Endothelial cell of umbilical vein (primary cell): ENCODE measurements around the gene PARP12.

ENCODE experiments used
- EZH2 ChIP-seq: IDR thresholded peaks from 2 replicates; pipeline ENCODE4 v1.6.1; 2012; ENCODE audit warnings: borderline replicate concordance, low read depth, mild to moderate bottlenecking, moderate library complexity, low read length, inconsistent platforms; ENCODE audit not compliant: severe bottlenecking
- FOS ChIP-seq: IDR thresholded peaks from 2 replicates; pipeline ENCODE4 v1.6.1; 2011; ENCODE audit warnings: mild to moderate bottlenecking, low read length, moderate library complexity, borderline replicate concordance; ENCODE audit not compliant: insufficient read depth
- JUN ChIP-seq: IDR thresholded peaks from 2 replicates; pipeline ENCODE4 v1.6.1; 2011; ENCODE audit warnings: borderline replicate concordance, low read depth; ENCODE audit not compliant: insufficient read length, insufficient read depth
- POLR2A ChIP-seq: IDR thresholded peaks from 2 replicates; pipeline ENCODE4 v1.6.1; 2012; ENCODE audit warnings: low read depth, mild to moderate bottlenecking, control low read depth, low read length
- POLR2AphosphoS5 ChIP-seq: IDR thresholded peaks from 2 replicates; pipeline ENCODE4 v1.6.1; 2012; ENCODE audit warnings: low read depth, mild to moderate bottlenecking, control low read depth, low read length, moderate library complexity; ENCODE audit not compliant: insufficient read depth
- TF ChIP-seq, protein P1 (sequence below), 2 donors: IDR thresholded peaks; 1 replicate in 1 of 2; 2 replicates in 1 of 2; pipeline ENCODE4 v1.5.1; 2011; ENCODE audit warnings: low read length in 2 of 2, mild to moderate bottlenecking in 2 of 2, moderate library complexity in 2 of 2, control low read depth in 1 of 2, inconsistent platforms in 1 of 2, low read depth in 1 of 2; ENCODE audit not compliant: insufficient read depth in 1 of 2; ENCODE audit errors: extremely low read depth in 1 of 2
- TF ChIP-seq, protein P2 (sequence below): IDR thresholded peaks from 2 replicates; pipeline ENCODE4 v1.6.1; 2011; ENCODE audit not compliant: insufficient read depth, insufficient read length

DNA sequence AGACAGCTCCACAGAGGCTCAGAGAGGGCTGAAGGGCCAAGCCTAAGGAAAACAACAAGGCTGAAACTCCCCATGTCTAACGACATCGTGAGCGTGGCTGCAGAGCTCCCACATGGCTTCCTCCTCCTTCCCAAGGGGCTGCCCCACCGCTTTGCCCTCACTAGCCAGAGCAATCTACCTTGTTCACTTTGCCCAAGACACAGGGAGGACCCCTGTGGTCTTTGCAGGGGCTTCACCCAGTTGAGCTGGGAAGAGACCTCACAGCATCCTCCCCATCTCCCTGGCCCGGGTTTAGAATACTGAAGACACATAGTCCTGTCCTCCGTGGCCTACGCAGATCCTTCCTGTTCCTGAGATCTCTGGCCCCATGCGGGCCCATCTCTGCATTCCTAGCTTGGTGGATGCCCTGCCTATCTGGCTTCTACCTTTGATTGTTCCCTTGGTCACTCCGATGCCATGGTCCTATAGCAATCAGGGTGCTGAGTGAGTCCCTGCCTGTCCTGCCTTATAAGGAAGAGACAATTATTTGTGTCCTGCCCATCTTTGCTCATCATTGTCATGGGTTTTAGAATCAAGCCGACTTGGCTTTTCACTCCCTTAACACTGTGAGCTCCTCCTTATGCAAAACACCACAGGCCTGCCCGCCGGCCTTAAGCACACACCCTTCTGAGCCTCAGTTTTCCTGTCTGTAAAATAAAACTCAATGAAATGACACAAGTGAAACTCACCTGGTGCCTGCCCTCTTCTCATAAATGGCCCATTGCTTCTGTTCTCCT is 73.2 kb downstream of the PARP12 start:
- TF ChIP-seq, protein P1, sequence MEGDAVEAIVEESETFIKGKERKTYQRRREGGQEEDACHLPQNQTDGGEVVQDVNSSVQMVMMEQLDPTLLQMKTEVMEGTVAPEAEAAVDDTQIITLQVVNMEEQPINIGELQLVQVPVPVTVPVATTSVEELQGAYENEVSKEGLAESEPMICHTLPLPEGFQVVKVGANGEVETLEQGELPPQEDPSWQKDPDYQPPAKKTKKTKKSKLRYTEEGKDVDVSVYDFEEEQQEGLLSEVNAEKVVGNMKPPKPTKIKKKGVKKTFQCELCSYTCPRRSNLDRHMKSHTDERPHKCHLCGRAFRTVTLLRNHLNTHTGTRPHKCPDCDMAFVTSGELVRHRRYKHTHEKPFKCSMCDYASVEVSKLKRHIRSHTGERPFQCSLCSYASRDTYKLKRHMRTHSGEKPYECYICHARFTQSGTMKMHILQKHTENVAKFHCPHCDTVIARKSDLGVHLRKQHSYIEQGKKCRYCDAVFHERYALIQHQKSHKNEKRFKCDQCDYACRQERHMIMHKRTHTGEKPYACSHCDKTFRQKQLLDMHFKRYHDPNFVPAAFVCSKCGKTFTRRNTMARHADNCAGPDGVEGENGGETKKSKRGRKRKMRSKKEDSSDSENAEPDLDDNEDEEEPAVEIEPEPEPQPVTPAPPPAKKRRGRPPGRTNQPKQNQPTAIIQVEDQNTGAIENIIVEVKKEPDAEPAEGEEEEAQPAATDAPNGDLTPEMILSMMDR (IDR thresholded peaks at IDR 0.05; ENCODE audit: extremely low read depth in 1 of 2, insufficient read depth in 1 of 2, low read depth in 1 of 2, low read length in 2 of 2) = no peak
- no peak for TF ChIP-seq POLR2AphosphoS5
- no peak for TF ChIP-seq JUN
- TF ChIP-seq, protein P2, sequence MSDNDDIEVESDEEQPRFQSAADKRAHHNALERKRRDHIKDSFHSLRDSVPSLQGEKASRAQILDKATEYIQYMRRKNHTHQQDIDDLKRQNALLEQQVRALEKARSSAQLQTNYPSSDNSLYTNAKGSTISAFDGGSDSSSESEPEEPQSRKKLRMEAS = no peak
- no peak for TF ChIP-seq POLR2A
- no peak for TF ChIP-seq EZH2
- TF ChIP-seq FOS = no peak
